ENCODE results near the gene CGRRF1. TPM values are rescaled to one million over a fixed set of nuclear protein-coding genes. Genes with fewer than 3 reads are reported as not detected.

CGRRF1 gene
- total and polyA plus RNA-seq, 3 donors from 2014 or later, result 29.4 to 79.6 (median 31.4) TPM

- Histone ChIP-seq H3K27ac (no peak overlapping the region), H3K4me1 (peaks cover 38% of the 10 kb centered on the region), H3K27me3 (no peaks in the 10 kb centered on the region), H3K9me3 (no peaks in the 10 kb centered on the region), H3K4me3 (no peak overlapping the region), H3K36me3 (ENCODE audit: low read depth, missing control alignments) (no peaks in the 10 kb centered on the region)
- intact Hi-C loops (cut with DNase I; ENCODE audit: low total_unique reads), result no loop called here
- no peak for TF ChIP-seq POLR2A (IDR thresholded peaks at IDR 0.05)
- TF ChIP-seq, protein P1, sequence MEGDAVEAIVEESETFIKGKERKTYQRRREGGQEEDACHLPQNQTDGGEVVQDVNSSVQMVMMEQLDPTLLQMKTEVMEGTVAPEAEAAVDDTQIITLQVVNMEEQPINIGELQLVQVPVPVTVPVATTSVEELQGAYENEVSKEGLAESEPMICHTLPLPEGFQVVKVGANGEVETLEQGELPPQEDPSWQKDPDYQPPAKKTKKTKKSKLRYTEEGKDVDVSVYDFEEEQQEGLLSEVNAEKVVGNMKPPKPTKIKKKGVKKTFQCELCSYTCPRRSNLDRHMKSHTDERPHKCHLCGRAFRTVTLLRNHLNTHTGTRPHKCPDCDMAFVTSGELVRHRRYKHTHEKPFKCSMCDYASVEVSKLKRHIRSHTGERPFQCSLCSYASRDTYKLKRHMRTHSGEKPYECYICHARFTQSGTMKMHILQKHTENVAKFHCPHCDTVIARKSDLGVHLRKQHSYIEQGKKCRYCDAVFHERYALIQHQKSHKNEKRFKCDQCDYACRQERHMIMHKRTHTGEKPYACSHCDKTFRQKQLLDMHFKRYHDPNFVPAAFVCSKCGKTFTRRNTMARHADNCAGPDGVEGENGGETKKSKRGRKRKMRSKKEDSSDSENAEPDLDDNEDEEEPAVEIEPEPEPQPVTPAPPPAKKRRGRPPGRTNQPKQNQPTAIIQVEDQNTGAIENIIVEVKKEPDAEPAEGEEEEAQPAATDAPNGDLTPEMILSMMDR (IDR thresholded peaks at IDR 0.05), result no peak
- DNase-seq, result no peak
- WGBS, 2 donors, result 73 to 80% methylated on average over 4 of the region's 4 CpGs
Observed at GRCh38 chr14:54475187-54475899, 34.4 kb upstream of the CGRRF1 start.

- H3K4me1 ChIP-seq, result peaks cover 32% of the 10 kb centered on the region
- DNase-seq, result no peak
Observed at GRCh38 chr14:54475911-54476310, 33.8 kb upstream of the CGRRF1 start.

GRCh38 chr14:54478636-54479215, 31.0 kb upstream of the CGRRF1 start:
- no peak overlapping the region for H3K27ac ChIP-seq
- no peaks in the 10 kb centered on the region for H3K27me3 ChIP-seq
- H3K4me1 ChIP-seq, result peaks cover 14% of the 10 kb centered on the region
- no peak overlapping the region for H3K4me3 ChIP-seq
- WGBS, 2 donors, result 66% methylated on average over 3 of the region's 3 CpGs
- no peak for DNase-seq
- no peaks in the 10 kb centered on the region for H3K9me3 ChIP-seq
- intact Hi-C loops (cut with DNase I; ENCODE audit: low total_unique reads), result no loop called here
- no peak for TF ChIP-seq POLR2A (IDR thresholded peaks at IDR 0.05)
- TF ChIP-seq, protein P1 (IDR thresholded peaks at IDR 0.05), result no peak
- H3K36me3 ChIP-seq (ENCODE audit: low read depth, missing control alignments), result no peaks in the 10 kb centered on the region

More at GRCh38 chr14:54475911-54476310, 33.8 kb upstream of the CGRRF1 start:
- intact Hi-C loops (cut with DNase I; ENCODE audit: low total_unique reads), result no loop called here
- no peaks in the 10 kb centered on the region for H3K36me3 ChIP-seq (ENCODE audit: low read depth, missing control alignments)
- no peaks in the 10 kb centered on the region for H3K27me3 ChIP-seq
- TF ChIP-seq, protein P1 (IDR thresholded peaks at IDR 0.05), result no peak
- no peak for TF ChIP-seq POLR2A (IDR thresholded peaks at IDR 0.05)
- H3K4me3 ChIP-seq, result no peak overlapping the region
- 70 to 85% methylated on average over 4 of the region's 4 CpGs for WGBS, 2 donors
- H3K27ac ChIP-seq, result no peak overlapping the region
- no peaks in the 10 kb centered on the region for H3K9me3 ChIP-seq

GRCh38 chr14:54480830-54481562, 28.7 kb upstream of the CGRRF1 start:
- Histone ChIP-seq H3K36me3 (ENCODE audit: low read depth, missing control alignments) (no peaks in the 10 kb centered on the region), H3K4me1 (peaks cover 15% of the 10 kb centered on the region), H3K9me3 (no peaks in the 10 kb centered on the region), H3K27ac (no peak overlapping the region), H3K4me3 (no peak overlapping the region), H3K27me3 (no peaks in the 10 kb centered on the region)
- intact Hi-C loops (cut with DNase I; ENCODE audit: low total_unique reads), result no loop called here
- DNase-seq, result no peak
- WGBS, 2 donors, result 86 to 90% methylated on average over 4 of the region's 4 CpGs
- TF ChIP-seq POLR2A (IDR thresholded peaks at IDR 0.05), result no peak
- TF ChIP-seq, protein P1 (IDR thresholded peaks at IDR 0.05), result no peak

Data from testis (tissue), 3 donors.